ENCODE measurements around the gene CD68.
"Not testable (repeated sequence)": the region's sequence is repeated elsewhere in the genome, so short reads cannot be mapped to it uniquely, and the experiment has no call there.

CD68 gene

GRCh38 chr17:7580604-7581575, 1.5 kb downstream of the CD68 start:
- no peak for DNase-seq (ENCODE audit: low read depth)

DNA sequence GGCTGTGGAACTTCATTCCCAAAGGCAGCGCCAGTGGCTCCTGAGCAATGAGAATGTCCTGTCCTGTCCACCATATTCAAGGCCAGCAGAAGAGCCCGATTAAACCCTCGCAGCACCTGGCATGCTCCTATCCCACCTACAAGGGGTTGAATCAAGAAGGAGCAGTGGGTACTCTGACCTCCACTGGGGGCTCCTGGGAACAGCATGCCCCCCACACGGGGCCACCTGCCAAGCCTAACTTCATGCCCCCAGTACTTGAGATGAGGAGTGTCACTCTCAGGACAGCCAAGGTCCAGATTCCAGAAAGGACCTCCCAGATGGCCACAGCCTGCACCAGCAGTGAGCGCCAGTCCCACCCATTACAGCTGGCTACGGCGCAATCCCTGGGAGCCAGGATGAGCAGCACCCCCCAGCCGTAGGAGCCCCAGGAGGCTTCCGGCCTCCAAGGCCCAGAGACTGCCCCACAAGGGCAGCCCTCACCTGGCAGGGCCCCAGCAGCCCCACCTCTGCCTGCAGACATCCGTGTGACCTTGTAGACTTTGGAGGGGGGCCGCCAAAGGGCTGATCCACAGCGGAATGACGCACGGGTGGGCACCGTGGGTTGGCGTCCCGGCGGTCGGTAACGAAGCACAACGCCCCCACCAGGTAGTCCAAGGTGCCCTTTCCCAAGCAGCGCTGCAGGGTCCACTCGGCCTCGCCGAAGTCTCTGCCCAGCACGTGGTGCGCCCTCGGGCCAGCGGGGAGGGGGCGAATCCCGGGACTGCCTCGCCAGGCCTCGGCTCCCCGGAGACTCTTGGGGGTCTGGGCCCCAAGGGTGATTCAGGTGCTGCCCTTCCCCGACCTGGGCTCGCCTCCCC, 3.2 kb downstream of the CD68 start:
- no peak for DNase-seq (ENCODE audit: low read depth)

- peak; percentile 84 for DNase-seq (ENCODE audit: low read depth)
Measured at GRCh38 chr17:7583253-7584109, 4.0 kb downstream of the CD68 start, which contains the start of gene MPDU1. Gene MPDU1, plus strand, starts transcription at chr17:7583852. Its CDS starts 11 bp downstream, at chr17:7583863.

GRCh38 chr17:7586673-7587419, 7.4 kb downstream of the CD68 start:
- DNase-seq (ENCODE audit: low read depth) = no peak

DNA sequence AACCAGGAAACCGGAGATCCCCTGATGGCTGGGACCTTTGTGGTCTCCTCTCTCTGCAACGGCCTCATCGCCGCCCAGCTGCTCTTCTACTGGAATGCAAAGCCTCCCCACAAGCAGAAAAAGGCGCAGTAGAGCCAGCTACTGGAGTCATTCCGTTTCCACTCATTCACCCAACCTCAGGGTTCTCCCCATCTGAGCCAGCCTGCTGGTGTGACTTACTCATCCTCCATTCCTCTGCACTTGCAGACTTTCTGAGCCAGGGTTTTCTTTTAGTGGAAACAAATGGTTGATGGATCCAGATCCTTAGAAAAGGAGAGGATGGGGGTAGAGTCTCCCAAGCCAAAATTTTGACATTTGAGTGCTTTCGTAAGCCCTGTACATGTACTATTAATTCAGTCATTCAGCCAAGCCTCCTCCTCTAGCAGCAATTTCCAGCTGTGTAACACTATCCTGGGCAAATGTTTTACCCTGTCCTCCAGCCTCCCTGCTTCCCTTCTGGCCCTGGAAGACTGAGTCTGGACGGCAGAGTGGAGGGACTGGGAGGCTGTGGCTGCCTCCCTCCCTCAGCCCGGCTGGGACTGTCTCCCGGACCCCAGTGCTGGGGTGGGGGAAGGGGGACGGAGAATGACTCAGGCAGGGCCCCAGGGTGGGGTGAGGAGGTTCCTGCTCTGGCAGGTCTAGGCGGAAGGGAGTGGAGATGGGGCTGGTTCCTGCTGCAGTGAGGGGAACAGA, 8.1 kb downstream of the CD68 start:
- no peak for DNase-seq (ENCODE audit: low read depth)

DNA sequence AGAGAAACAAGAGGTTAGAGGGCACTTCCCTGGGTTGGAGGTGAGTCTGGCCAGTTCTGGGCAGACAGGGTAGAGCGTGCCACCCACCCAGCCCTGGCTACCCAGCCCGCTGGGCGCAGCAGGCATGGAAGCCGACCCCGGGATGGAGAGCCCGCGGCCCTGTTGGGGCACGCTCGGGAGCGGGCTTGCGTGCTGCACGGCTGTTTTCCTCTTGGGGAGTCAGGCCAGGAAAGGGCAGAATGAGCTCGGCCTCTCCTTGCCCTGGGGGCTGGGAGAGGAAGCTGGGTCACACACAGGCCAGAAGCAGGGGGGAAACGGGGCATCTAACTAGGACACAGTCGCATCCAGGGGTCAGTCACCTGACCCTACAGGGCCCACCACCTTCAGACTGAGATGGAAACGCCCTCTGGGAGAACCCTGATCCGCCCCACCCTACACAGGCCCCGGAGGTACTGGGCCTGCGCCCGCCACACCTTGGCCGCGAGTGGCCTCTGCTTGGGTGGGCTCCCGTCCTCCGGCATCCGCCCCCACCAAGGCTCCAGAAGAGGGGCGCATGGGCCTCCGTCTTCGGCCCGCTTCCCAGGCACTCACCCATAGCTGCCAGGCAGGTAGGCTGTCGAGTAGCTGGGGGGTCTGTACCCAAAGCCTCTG, 9.2 kb downstream of the CD68 start:
- DNase-seq (ENCODE audit: low read depth) = no peak

GRCh38 chr17:7589204-7589868, 9.9 kb downstream of the CD68 start:
- DNase-seq (ENCODE audit: low read depth) = no peak

DNA sequence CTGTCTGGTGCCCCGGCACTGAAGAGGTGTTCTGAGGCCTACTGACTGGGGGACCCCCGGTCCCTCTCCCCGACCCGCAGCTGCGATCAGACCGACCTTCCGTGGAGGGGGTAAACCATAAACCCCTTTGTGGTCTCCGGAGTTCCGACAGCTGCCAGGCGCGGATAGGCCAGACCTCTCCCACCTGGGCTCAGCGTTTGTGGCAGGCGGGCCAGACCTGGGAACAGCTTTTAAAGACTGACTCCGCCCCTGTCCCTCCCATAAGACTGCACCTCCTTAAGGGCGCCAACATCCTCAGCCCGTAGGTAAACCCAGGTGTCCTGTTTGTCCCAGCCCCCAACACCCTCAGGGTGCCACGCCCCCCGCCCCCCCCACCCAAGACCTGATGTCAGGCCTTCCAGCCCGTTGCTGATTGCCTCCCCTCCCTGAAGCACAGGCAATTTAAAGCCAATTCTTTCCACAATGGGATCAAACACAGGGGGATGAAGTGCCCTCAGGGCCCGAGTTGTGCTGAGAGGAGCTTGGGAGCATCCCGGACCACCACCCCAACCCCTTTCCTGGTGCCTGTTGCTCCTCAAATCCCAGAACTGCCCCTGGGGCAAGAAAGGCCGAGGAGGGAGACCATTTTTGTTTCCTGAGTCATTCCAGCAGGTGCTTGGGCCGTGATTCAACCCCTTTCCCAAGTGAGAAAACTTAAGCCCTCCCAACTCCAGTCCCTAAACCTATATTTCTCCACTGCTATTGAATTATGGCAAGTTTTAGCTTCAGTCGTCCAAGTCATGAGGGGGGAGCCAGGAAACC, 10.7 kb downstream of the CD68 start, which contains the start of gene SOX15:
TSS of gene SOX15 (minus strand) at position 204 of the 801 bp plus-strand sequence. CDS start 418 bp downstream, outside the sequence.
- DNase-seq (ENCODE audit: low read depth) = no peak

DNA sequence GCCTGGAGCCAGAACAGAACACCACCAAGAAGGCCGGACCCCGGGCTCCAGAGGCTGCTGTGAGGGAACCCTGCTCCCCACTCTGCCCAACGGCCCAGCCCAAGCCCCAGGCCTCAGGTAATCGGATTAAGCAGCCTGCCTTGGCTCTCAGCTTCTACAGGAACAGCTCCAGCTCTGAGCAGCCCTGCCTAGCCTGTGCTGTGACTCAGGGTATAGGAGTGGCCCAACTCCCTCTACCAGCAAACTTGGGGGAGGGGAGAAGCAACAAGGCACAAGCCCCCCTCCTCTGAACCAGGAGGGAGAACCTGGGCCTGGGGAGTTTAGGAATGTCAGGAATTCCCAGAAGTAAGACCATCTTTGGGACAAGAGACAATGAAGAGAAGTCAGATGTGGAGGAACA, 11.3 kb downstream of the CD68 start:
- no peak for DNase-seq (ENCODE audit: low read depth)

- no peak for DNase-seq (ENCODE audit: low read depth)
Measured at GRCh38 chr17:7591596-7591995, 12.2 kb downstream of the CD68 start.

- DNase-seq (ENCODE audit: low read depth) = no peak
Measured at GRCh38 chr17:7592422-7593021, 13.1 kb downstream of the CD68 start.

- no peak for DNase-seq (ENCODE audit: low read depth)
Measured at GRCh38 chr17:7593296-7593695, 13.9 kb downstream of the CD68 start.

DNA sequence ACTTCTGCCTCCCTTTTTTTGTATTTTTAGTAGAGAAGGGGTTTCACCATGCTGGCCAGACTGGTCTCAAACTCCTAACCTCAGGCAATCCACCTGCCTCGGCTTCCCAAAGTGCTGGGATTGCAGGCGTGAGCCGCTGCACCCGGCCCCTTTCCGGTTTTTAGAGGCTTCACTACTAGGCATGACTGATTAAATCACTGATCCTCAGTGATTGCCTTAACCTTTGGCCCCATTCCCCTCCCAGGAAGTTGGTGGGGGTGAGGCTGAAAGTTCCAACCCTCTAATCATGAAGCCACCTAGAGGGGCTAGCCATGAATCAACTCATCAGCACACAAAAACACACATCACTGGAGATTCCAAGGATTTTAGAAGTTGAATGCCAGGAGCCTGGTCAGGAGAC, 18.1 kb downstream of the CD68 start:
- DNase-seq (ENCODE audit: low read depth) = not testable (repeated sequence)

- DNase-seq (ENCODE audit: low read depth) = no peak
Measured at GRCh38 chr17:7606280-7606679, 26.8 kb downstream of the CD68 start.

DNA sequence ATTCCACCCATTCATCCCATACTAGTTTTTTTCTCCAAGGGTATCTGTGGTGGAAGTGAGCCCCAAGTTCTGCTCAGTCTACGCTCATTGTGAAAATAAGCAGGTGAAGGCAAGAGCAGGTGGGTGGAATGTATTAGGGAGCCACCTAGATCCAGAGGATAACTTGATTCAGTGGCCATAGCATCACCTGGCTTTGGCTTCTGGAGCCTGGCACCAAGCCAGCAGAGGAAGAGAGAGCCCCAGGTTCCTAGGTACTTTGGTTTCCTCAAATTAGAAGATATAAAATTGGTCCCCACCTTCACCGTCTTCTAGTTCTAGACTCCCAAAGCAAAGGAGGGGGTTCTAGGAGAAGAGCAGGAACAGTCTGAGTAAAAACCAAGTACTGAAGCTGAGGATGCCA, 31.2 kb downstream of the CD68 start:
- no peak for DNase-seq (ENCODE audit: low read depth)

GRCh38 chr17:7611635-7612293, 32.3 kb downstream of the CD68 start:
- DNase-seq (ENCODE audit: low read depth) = no peak

DNA sequence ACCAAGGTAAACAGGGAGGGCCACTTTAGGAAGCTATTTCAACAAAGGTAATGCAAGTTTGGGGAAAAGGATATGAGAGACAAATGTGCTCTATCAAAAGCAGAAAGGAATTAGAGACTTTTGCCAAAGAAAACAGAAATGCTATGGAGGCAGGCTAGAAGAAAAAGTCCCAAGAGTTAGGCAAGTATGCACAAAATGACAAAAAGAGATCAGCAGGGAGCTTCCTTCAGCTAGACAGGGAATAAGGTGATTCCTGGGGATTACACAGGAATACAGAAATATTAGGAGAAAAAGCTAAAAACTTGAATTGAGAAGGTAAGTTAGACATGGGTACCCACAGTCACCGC, 32.8 kb downstream of the CD68 start:
- DNase-seq (ENCODE audit: low read depth) = no peak
